ENCODE results near the gene CBLC. TPM values are rescaled to one million over a fixed set of nuclear protein-coding genes. Genes with fewer than 3 reads are reported as not detected.
A peak's percentile ranks its signal among the peaks of the same experiment; 100 is the strongest.

CBLC gene
- polyA plus RNA-seq, 6 donors from 2014 or later: not detected

DNA sequence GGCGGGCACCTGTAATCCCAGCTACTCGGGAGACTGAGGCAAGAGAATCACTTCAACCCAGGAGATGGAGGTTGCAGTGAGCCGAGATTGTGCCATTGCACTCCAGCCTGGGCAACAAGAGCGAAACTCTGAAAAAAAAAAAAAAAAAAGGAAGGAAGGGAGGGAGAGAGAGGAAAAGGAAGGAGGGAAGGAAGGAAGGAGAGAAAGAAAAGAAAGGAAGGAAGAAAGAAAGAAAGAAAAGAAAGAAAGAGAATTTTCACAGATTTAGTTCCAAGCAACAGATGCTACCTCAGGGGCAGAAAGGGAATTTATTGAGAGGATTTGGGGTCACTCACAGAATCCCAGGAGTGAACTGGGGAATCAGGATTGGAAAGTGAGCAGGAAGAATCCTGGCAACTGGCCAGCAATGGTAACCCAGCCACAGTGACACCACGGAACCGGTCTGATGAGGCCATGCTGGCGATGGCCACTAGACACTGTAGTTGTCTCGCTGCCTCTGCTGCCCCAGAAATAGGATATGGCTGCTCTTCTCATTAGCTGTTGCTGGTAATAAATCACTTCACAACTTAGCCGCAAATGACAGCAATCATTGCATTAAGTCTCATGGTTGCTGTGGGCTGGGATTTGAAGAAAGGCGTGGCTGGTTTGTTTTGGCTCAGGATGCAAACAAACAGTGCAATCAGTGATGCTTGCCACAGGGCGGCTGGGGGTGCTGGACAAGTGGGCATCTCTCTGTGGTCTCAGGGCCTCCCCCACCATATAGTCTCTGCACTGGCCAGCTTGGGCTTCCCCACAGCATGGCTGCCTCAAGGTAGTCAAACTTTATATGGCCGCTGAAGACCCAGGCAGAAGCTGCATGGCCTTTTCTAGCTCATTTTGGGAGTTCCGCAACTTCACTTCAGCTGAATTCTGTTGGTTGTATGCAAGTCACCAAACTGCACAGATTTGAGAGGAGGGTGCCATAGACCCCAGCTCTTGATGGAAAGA, 26.0 kb downstream of the CBLC start:
- Mint-ChIP-seq H3K27me3 (peaks cover 5 to 32% (median 14%) of the 10 kb centered on the region in 3 donors), H3K9me3 (peaks cover 0 to 3% (median 0%) of the 10 kb centered on the region in 7 donors), H3K4me1 (peaks cover 12 to 16% (median 15%) of the 10 kb centered on the region in 3 donors), H3K36me3 (no peaks in the 10 kb centered on the region), H3K27ac (peak overlapping the region in 1 of 6 donors; percentile 10), H3K4me3 (no peak overlapping the region)
- ATAC-seq (ENCODE audit: low read depth in 2 of 2) (no peak), DNase-seq (no peak)

DNA sequence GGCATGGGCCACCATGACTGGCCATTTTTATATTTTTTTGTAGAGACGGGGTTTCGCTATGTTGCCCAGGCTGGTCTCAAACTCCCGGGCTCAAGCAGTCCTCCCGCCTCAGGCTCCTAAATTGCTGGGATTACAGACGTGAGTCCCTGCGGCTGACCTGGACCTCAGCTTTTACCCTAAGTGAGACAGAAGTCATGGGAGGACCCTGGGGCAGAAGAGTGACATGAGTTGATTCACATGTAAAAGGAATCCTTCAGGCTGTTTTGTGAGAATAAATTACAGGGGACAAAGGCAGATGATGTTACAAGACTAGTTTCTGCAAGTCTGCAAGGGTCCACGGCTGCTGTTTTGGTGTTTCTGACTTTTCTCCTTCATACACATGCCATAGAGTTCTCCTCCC, 28.6 kb downstream of the CBLC start:
- H3K4me3 Mint-ChIP-seq: peak overlapping the region in 2 of 8 donors; percentile 0 to 54
- no peak for DNase-seq
- H3K4me1 Mint-ChIP-seq: peaks cover 6 to 11% (median 7%) of the 10 kb centered on the region in 3 donors
- H3K9me3 Mint-ChIP-seq: peaks cover 0 to 3% (median 0%) of the 10 kb centered on the region in 7 donors
- no peak for ATAC-seq (ENCODE audit: low read depth in 2 of 2)
- H3K27ac Mint-ChIP-seq: no peak overlapping the region
- peaks cover 8 to 53% (median 31%) of the 10 kb centered on the region in 3 donors for H3K27me3 Mint-ChIP-seq
- H3K36me3 Mint-ChIP-seq: no peaks in the 10 kb centered on the region

- H3K4me1 Mint-ChIP-seq: peaks cover 7 to 11% (median 10%) of the 10 kb centered on the region in 3 donors
- H3K36me3 Mint-ChIP-seq: no peaks in the 10 kb centered on the region
- no peak overlapping the region for H3K4me3 Mint-ChIP-seq
- DNase-seq: no peak
- H3K27me3 Mint-ChIP-seq: peaks cover 9 to 61% (median 39%) of the 10 kb centered on the region in 3 donors
- H3K27ac Mint-ChIP-seq: peak overlapping the region in 1 of 6 donors; percentile 73
- peaks cover 0 to 3% (median 0%) of the 10 kb centered on the region in 7 donors for H3K9me3 Mint-ChIP-seq
- ATAC-seq (ENCODE audit: low read depth in 2 of 2): no peak
Observed at GRCh38 chr19:44807162-44807561, 29.5 kb downstream of the CBLC start.

DNA sequence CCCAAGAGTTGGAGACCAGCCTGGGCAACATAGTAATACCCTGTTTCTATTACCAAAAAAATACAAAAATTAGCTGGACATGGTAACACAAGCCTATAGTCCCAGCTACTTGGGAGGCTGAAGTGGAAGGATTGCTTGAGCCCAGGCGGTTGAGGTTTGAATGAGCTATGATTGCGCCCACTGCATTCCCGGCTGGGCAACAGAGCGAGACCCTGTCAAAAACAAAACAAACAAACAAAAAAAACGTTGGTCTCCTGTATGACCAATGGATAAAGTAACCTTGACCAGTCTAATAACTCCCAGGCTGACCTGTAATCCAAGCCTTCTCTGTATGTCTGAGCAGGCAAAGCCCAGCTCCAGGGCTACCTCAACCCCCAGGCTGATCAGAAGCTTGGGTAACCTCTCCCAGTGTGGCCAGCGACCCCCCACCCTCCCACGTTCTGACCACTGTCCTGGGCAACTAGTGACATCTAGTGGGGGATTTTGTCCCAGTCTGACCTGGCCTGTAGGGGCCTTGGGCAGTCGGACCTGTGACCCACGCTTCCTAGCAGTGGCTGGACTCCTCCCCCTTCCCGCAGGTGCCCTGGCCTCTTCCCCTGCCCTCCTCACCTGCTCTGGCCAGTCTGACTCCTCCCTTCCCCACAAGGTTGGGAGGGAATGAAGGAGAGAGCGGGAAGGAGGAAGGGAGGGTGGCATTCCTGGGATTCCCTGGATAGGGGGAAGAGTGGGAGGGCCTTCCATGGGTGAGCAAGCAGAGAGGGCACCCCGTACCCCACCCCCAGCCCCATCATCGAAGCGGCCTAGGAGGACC, 30.2 kb downstream of the CBLC start:
- peak overlapping the region in 1 of 6 donors; percentile 31 for H3K27ac Mint-ChIP-seq
- DNase-seq: no peak
- peaks cover 0 to 3% (median 0%) of the 10 kb centered on the region in 7 donors for H3K9me3 Mint-ChIP-seq
- H3K27me3 Mint-ChIP-seq: peaks cover 9 to 56% (median 33%) of the 10 kb centered on the region in 3 donors
- peak overlapping the region in 5 of 8 donors; percentile 64 to 80 (median 66) for H3K4me3 Mint-ChIP-seq
- no peak for ATAC-seq (ENCODE audit: low read depth in 2 of 2)
- H3K4me1 Mint-ChIP-seq: peaks cover 7 to 11% (median 10%) of the 10 kb centered on the region in 3 donors
- no peaks in the 10 kb centered on the region for H3K36me3 Mint-ChIP-seq

GRCh38 chr19:44808463-44809371, 31.0 kb downstream of the CBLC start, which contains the start of gene BCAM:
Gene BCAM, plus strand, starts transcription at chr19:44809103. Its CDS starts 22 bp downstream, at chr19:44809125.
- peak within 1 kb of the TSS in 7 of 8 donors; percentile 9 to 87 (median 66) for H3K4me3 Mint-ChIP-seq
- peaks cover 0 to 3% (median 0%) of the 10 kb centered on the region in 7 donors for H3K9me3 Mint-ChIP-seq
- peak within 1 kb of the TSS in 2 of 6 donors; percentile 31 to 93 for H3K27ac Mint-ChIP-seq
- peaks cover 11 to 53% (median 33%) of the 10 kb centered on the region in 3 donors for H3K27me3 Mint-ChIP-seq
- no peaks in the 10 kb centered on the region for H3K36me3 Mint-ChIP-seq
- no peak for DNase-seq
- peaks cover 7 to 11% (median 10%) of the 10 kb centered on the region in 3 donors for H3K4me1 Mint-ChIP-seq
- ATAC-seq (ENCODE audit: low read depth in 2 of 2): peak; percentile 51 to 53

DNA sequence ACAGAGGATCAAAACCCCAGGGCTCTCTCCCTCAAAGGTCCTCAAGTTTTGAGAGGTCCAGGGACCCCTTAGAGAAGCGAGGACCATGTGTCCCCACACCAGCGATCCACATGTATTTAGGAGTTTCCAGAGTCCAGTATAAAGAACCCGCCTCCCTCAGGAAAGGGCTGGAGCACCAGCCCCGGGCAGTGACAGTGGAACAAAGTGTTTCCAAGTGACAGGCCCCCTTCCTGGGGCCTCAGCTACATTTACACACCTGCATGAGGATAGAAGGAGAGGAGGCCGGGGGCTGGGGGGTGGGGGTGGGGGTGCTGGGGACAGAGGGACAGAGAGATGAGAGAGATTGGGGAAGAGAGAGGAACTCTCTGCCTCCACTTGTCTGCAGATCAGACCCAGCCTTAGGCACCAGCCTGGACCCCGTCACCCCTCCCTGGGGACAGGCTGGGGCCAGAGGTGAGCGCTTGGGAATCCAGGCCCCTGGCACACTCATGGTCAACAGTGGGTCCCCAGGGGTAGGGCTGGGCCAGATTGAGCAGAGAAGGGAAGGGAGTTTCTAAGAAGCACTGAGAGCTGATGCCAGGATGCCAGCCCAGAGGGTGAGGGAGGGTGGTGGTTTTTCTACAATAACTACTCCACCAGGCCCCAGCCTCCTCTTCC, 32.0 kb downstream of the CBLC start:
- Mint-ChIP-seq H3K27me3 (peaks cover 14 to 56% (median 33%) of the 10 kb centered on the region in 3 donors), H3K36me3 (no peaks in the 10 kb centered on the region), H3K4me1 (peaks cover 7 to 11% (median 10%) of the 10 kb centered on the region in 3 donors), H3K9me3 (no peaks in the 10 kb centered on the region), H3K27ac (no peak overlapping the region), H3K4me3 (peak overlapping the region in 4 of 8 donors; percentile 9 to 87 (median 52))
- DNase-seq (no peak), ATAC-seq (ENCODE audit: low read depth in 2 of 2) (no peak)

- H3K36me3 Mint-ChIP-seq: no peaks in the 10 kb centered on the region
- peaks cover 7 to 11% (median 10%) of the 10 kb centered on the region in 3 donors for H3K4me1 Mint-ChIP-seq
- no peaks in the 10 kb centered on the region for H3K9me3 Mint-ChIP-seq
- no peak overlapping the region for H3K27ac Mint-ChIP-seq
- no peak overlapping the region for H3K4me3 Mint-ChIP-seq
- no peak for ATAC-seq (ENCODE audit: low read depth in 2 of 2)
- no peak for DNase-seq
- H3K27me3 Mint-ChIP-seq: peaks cover 17 to 56% (median 33%) of the 10 kb centered on the region in 3 donors
Observed at GRCh38 chr19:44810234-44811121, 32.8 kb downstream of the CBLC start.

DNA sequence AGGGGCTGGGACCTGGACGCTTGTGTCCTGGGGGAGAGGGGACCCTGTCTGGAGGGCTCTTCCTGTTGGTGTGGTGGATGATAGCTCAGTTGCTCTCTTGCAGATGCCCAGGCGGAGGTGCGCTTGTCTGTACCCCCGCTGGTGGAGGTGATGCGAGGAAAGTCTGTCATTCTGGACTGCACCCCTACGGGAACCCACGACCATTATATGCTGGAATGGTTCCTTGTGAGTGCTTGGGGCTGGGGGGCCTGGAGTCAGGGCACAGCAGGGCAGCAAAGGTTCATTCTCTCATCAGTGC, 33.4 kb downstream of the CBLC start:
- peak overlapping the region in 1 of 6 donors; percentile 92 for H3K27ac Mint-ChIP-seq
- H3K4me3 Mint-ChIP-seq: peak overlapping the region in 1 of 8 donors; percentile 47
- H3K4me1 Mint-ChIP-seq: peaks cover 7 to 11% (median 10%) of the 10 kb centered on the region in 3 donors
- no peaks in the 10 kb centered on the region for H3K36me3 Mint-ChIP-seq
- H3K9me3 Mint-ChIP-seq: no peaks in the 10 kb centered on the region
- DNase-seq (no peak), ATAC-seq (ENCODE audit: low read depth in 2 of 2) (no peak)
- peaks cover 18 to 56% (median 33%) of the 10 kb centered on the region in 3 donors for H3K27me3 Mint-ChIP-seq

DNA sequence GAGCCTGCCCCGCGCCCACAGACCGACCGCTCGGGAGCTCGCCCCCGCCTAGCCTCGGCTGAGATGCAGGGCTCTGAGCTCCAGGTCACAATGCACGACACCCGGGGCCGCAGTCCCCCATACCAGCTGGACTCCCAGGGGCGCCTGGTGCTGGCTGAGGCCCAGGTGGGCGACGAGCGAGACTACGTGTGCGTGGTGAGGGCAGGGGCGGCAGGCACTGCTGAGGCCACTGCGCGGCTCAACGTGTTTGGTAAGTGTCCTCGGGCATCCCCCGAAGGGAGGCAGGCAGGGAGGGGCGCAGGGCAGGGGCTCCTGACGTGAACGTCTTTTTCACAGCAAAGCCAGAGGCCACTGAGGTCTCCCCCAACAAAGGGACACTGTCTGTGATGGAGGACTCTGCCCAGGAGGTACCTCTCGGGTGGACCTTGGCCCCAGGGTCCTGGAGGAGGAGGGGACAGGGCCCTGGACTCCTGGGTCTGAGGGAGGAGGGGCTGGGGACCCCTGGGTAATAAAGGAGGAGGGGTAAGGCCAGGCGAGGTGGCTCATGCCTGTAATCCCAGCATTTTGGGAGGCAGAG, 34.5 kb downstream of the CBLC start:
- H3K27ac Mint-ChIP-seq: no peak overlapping the region
- H3K4me3 Mint-ChIP-seq: no peak overlapping the region
- DNase-seq: no peak
- H3K27me3 Mint-ChIP-seq: peaks cover 18 to 51% (median 37%) of the 10 kb centered on the region in 3 donors
- ATAC-seq (ENCODE audit: low read depth in 2 of 2): no peak
- no peaks in the 10 kb centered on the region for H3K36me3 Mint-ChIP-seq
- H3K9me3 Mint-ChIP-seq: peaks cover 0 to 1% (median 0%) of the 10 kb centered on the region in 7 donors
- peaks cover 7 to 11% (median 10%) of the 10 kb centered on the region in 3 donors for H3K4me1 Mint-ChIP-seq

DNA sequence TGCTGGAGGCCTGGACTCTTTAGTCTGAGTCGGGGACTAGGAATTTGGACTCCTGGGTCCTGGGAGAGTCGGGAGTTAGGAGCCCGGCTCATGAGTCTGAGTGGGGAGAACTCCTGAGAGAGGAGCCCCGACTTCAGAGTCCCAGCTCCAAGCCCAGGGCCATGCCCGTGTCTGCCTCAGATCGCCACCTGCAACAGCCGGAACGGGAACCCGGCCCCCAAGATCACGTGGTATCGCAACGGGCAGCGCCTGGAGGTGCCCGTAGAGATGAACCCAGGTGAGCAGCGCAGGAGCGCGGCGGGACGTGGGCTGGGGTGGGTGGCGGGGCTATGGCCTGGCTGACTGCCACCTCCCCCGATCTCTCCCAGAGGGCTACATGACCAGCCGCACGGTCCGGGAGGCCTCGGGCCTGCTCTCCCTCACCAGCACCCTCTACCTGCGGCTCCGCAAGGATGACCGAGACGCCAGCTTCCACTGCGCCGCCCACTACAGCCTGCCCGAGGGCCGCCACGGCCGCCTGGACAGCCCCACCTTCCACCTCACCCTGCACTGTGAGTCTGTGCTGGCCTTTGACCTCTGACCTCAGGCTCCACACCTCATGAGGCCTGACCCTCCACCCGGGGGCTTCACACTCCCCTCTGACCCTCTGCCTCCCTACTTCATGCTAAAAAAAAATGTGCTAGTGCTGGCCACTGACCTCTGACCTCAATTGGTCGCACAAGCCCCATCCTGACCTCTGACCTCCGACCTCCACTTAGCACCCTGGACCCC, 35.6 kb downstream of the CBLC start:
- H3K36me3 Mint-ChIP-seq: no peaks in the 10 kb centered on the region
- H3K27me3 Mint-ChIP-seq: peaks cover 17 to 51% (median 39%) of the 10 kb centered on the region in 3 donors
- H3K4me1 Mint-ChIP-seq: peaks cover 4 to 9% (median 8%) of the 10 kb centered on the region in 3 donors
- peaks cover 0 to 1% (median 0%) of the 10 kb centered on the region in 7 donors for H3K9me3 Mint-ChIP-seq
- ATAC-seq (ENCODE audit: low read depth in 2 of 2) (no peak), DNase-seq (no peak)
- peak overlapping the region in 2 of 6 donors; percentile 16 to 82 for H3K27ac Mint-ChIP-seq
- H3K4me3 Mint-ChIP-seq: no peak overlapping the region

All from naive B cell (primary cell).